Parathyroid adenoma (tissue), 2 donors: ENCODE data around the gene EPAS1.
A peak's percentile ranks its signal among the peaks of the same experiment; 100 is the strongest.

Experiments used
- H2AFZ ChIP-seq: fragments of 300-600 bp; sonication (generic); one replicate; pipeline ENCODE4 v1.7.0; 2017; ENCODE audit warnings: antibody characterized with exemption, mild to moderate bottlenecking
- H3K27ac ChIP-seq: fragments of 300-600 bp; sonication (generic); one replicate; pipeline ENCODE4 v1.7.0; 2017
- H3K27me3 ChIP-seq: fragments of 300-600 bp; sonication (generic); one replicate; pipeline ENCODE4 v1.7.0; 2017; ENCODE audit warnings: low read length; ENCODE audit not compliant: control insufficient read depth, insufficient read depth
- H3K36me3 ChIP-seq: fragments of 300-600 bp; sonication (generic); one replicate; pipeline ENCODE4 v1.7.0; 2017; ENCODE audit warnings: low read length; ENCODE audit not compliant: control insufficient read depth, insufficient read depth
- H3K4me1 ChIP-seq: fragments of 300-600 bp; sonication (generic); one replicate; pipeline ENCODE4 v1.7.0; 2017; ENCODE audit warnings: control low read depth
- H3K4me2 ChIP-seq: fragments of 300-600 bp; sonication (generic); one replicate; pipeline ENCODE4 v1.7.0; 2017; ENCODE audit warnings: low read length
- H3K4me3 ChIP-seq: fragments of 300-600 bp; sonication (generic); one replicate; pipeline ENCODE4 v1.7.0; 2017; ENCODE audit warnings: low read depth, low read length
- H3K79me2 ChIP-seq: fragments of 300-600 bp; sonication (generic); one replicate; pipeline ENCODE4 v1.7.0; 2017; ENCODE audit warnings: control low read depth
- H3K9ac ChIP-seq: fragments of 300-600 bp; sonication (generic); one replicate; pipeline ENCODE4 v1.7.0; 2017; ENCODE audit warnings: mild to moderate bottlenecking
- H3K9me3 ChIP-seq: fragments of 300-600 bp; sonication (generic); one replicate; pipeline ENCODE4 v1.7.0; 2017; ENCODE audit warnings: low read length; ENCODE audit not compliant: control insufficient read depth
- CTCF ChIP-seq: fragments of 300-600 bp; sonication (generic); IDR thresholded peaks from one replicate; pipeline ENCODE4 v1.7.0; 2017; ENCODE audit warnings: antibody characterized with exemption, mild to moderate bottlenecking
- donor health status: primary hyperparathyroidism.

The EPAS1 gene

DNA sequence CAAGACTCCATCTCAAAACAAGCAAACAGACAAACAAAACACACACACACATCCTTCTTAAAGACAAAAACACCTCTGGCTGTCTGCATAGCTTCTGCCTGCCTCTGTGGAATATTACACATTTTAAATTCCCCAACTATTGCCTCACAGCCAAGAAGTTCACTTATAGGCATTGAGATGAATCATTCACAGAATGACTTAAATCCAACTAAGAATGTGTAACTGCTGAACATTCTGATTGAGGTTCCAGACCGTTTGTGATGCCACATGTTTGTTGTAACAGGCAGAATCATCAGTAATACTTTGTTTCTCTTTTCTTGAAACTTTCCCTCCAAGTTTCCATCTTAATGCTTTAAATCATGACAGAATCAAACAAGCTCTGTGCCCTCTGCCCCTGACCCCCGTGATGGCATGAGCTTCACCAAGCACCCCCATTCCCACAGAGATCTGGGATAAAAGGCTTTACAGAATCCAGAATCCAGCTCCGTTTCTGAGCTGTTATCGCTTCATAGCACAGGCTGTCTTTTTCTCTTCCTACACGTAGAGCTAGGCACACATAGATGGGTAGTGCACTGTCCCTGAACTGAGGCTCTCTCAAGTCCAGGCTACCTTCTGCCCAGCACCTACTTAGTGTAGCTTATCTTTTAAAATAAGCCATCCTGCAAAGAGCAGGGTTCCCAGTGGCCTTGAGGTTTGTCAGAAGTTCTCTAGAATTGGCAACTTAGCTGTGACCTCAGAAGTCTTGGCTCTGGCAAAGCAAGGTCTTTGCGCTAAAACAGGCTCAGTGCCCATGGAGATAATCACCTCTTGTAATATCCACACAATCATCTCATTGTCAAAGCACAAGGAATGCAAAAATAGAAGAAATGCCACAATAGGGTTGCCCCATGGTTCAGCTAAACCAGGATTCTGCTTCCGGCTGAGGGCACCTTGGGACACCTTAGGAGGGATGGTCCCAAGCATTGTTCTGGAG lies 32.9 kb downstream of the EPAS1 start:
- H3K4me1 ChIP-seq = peaks cover 90% of the 10 kb centered on the region
- H3K9me3 ChIP-seq = no peaks in the 10 kb centered on the region
- H3K4me2 ChIP-seq = no peak overlapping the region
- H3K27ac ChIP-seq = peak overlapping the region; percentile 32
- no peaks in the 10 kb centered on the region for H3K36me3 ChIP-seq
- no peak for TF ChIP-seq CTCF
- H3K4me3 ChIP-seq = no peak overlapping the region
- H2AFZ ChIP-seq = no peak overlapping the region
- H3K9ac ChIP-seq = no peak overlapping the region
- H3K79me2 ChIP-seq = peaks cover 61% of the 10 kb centered on the region
- H3K27me3 ChIP-seq = no peaks in the 10 kb centered on the region

DNA sequence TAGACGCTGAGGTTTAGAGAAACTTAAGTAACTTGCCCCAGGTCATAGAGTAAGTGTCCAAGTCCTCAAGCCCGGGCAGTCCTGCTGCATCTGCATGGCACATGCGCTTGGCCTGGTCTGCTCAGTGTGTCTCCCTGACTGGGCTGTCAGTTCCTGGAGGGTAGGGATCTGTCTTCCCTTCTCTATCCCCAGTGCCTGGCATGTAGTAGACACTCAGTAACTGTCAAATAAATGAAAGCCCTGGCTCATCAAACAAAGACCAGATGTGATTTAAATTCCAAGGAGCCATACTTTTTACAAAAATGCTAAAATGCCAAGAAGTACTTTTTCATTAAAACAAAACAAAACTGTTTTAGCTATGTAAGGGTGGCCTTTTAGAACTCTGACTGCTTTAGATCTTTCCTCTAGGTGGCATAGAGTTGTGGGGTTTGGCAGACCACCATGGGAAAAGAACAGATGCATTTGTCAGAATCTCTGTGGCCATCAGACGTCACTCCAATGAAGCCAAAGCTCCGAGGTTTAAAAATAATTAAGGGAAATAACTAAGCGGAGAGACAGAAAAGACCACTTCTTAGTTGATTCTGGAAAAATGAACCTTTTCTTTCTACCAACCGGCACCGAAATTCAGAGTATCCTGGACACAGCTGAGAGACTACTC lies 34.0 kb downstream of the EPAS1 start:
- peak overlapping the region; percentile 32 for H3K27ac ChIP-seq
- peaks cover 57% of the 10 kb centered on the region for H3K79me2 ChIP-seq
- no peaks in the 10 kb centered on the region for H3K36me3 ChIP-seq
- H3K4me3 ChIP-seq = peak overlapping the region; percentile 26
- no peaks in the 10 kb centered on the region for H3K9me3 ChIP-seq
- H3K4me1 ChIP-seq = peaks cover 90% of the 10 kb centered on the region
- no peaks in the 10 kb centered on the region for H3K27me3 ChIP-seq
- no peak overlapping the region for H2AFZ ChIP-seq
- no peak overlapping the region for H3K9ac ChIP-seq
- TF ChIP-seq CTCF = no peak
- H3K4me2 ChIP-seq = peak overlapping the region; percentile 43

- H3K4me2 ChIP-seq = peak overlapping the region; percentile 2
- peak overlapping the region; percentile 32 for H3K27ac ChIP-seq
- no peak overlapping the region for H3K4me3 ChIP-seq
- H2AFZ ChIP-seq = peak overlapping the region; percentile 6
- H3K9ac ChIP-seq = no peak overlapping the region
- H3K79me2 ChIP-seq = peaks cover 46% of the 10 kb centered on the region
- H3K4me1 ChIP-seq = peaks cover 90% of the 10 kb centered on the region
- no peaks in the 10 kb centered on the region for H3K9me3 ChIP-seq
- no peaks in the 10 kb centered on the region for H3K27me3 ChIP-seq
- H3K36me3 ChIP-seq = no peaks in the 10 kb centered on the region
- no peak for TF ChIP-seq CTCF
Measured at GRCh38 chr2:46332686-46333281, 35.6 kb downstream of the EPAS1 start.

- TF ChIP-seq CTCF = peak; percentile 56
- Histone ChIP-seq H3K27ac (peak overlapping the region; percentile 55), H3K79me2 (peaks cover 41% of the 10 kb centered on the region), H3K4me2 (peak overlapping the region; percentile 6), H3K36me3 (no peaks in the 10 kb centered on the region), H3K4me3 (no peak overlapping the region), H3K4me1 (peaks cover 93% of the 10 kb centered on the region), H2AFZ (no peak overlapping the region), H3K9me3 (no peaks in the 10 kb centered on the region), H3K9ac (no peak overlapping the region), H3K27me3 (no peaks in the 10 kb centered on the region)
Measured at GRCh38 chr2:46333912-46334311, 36.7 kb downstream of the EPAS1 start.
